Neural cell (in vitro differentiated cells): Measurements from ENCODE around the gene ZNF607. TPM values are rescaled to one million over a fixed set of nuclear protein-coding genes. Genes with fewer than 3 reads are reported as not detected.

Experiments used
- H2AFZ ChIP-seq: fragments of 200-600, 300-800 bp; sonication (generic), shearing (Covaris generic); 2 replicates; pipeline ENCODE4 v1.6.0; 2014; ENCODE audit warnings: low read depth, mild to moderate bottlenecking, antibody characterized with exemption, low read length, moderate library complexity
- H3F3A ChIP-seq: fragments of 200-600 bp; shearing (Covaris generic); 2 replicates; pipeline ENCODE4 v1.6.1; 2016; ENCODE audit warnings: mild to moderate bottlenecking, moderate library complexity, mixed read lengths, antibody characterized with exemption, low read length; ENCODE audit not compliant: insufficient read depth, poor library complexity, severe bottlenecking
- H3K27ac ChIP-seq: fragments of 200-600, 300-800 bp; sonication (generic), shearing (Covaris generic); 2 replicates; pipeline ENCODE4 v1.5.1; 2014; ENCODE audit warnings: mild to moderate bottlenecking, low read length, moderate library complexity
- H3K27me3 ChIP-seq: fragments of 300-800, 200-600 bp; sonication (generic), shearing (Covaris generic); 2 replicates; pipeline ENCODE4 v1.6.0; 2014; ENCODE audit warnings: mild to moderate bottlenecking, low read depth, low read length, moderate library complexity; ENCODE audit not compliant: insufficient read depth
- H3K36me3 ChIP-seq: fragments of 300-800, 200-600 bp; sonication (generic), shearing (Covaris generic); 2 replicates; pipeline ENCODE4 v1.5.1; 2014; ENCODE audit warnings: mild to moderate bottlenecking, antibody characterized with exemption, low read length, moderate library complexity; ENCODE audit not compliant: insufficient read depth
- H3K4me2 ChIP-seq: fragments of 300-800, 200-600 bp; sonication (generic), shearing (Covaris generic); 2 replicates; pipeline ENCODE4 v1.6.0; 2014; ENCODE audit warnings: mild to moderate bottlenecking, low read length
- H3K4me3 ChIP-seq: fragments of 300-800, 200-600 bp; sonication (generic), shearing (Covaris generic); 2 replicates; pipeline ENCODE4 v1.5.1; 2014; ENCODE audit warnings: mild to moderate bottlenecking, low read length, moderate library complexity
- H3K79me2 ChIP-seq: fragments of 200-600 bp; shearing (Covaris generic); replicated peaks from 2 replicates; pipeline ENCODE4 v1.6.0; 2014; ENCODE audit warnings: mild to moderate bottlenecking, low read length, moderate library complexity; ENCODE audit not compliant: insufficient read depth
- H3K9ac ChIP-seq: fragments of 300-800, 200-600 bp; sonication (generic), shearing (Covaris generic); 2 replicates; pipeline ENCODE4 v1.6.1; 2016; ENCODE audit warnings: mild to moderate bottlenecking, low read length, mixed read lengths
- H3K9me2 ChIP-seq: fragments of 200-600 bp; shearing (Covaris generic); 2 replicates; pipeline ENCODE4 v1.6.1; 2016; ENCODE audit warnings: mild to moderate bottlenecking, low read length, mixed read lengths; ENCODE audit not compliant: insufficient read depth
- H3K9me3 ChIP-seq: fragments of 200-600, 300-800 bp; sonication (generic), shearing (Covaris generic); 2 replicates; pipeline ENCODE4 v1.6.1; 2016; ENCODE audit warnings: mild to moderate bottlenecking, mixed run types, low read length, moderate library complexity, mixed read lengths
- H4K20me1 ChIP-seq: fragments of 200-600 bp; shearing (Covaris generic); 2 replicates; pipeline ENCODE4 v1.6.1; 2016; ENCODE audit warnings: mild to moderate bottlenecking, mixed run types; ENCODE audit not compliant: insufficient read depth
- EP300 ChIP-seq: fragments of 450-650 bp; conservative IDR thresholded peaks from 2 replicates; pipeline ENCODE4 v1.6.1; 2014; ENCODE audit warnings: antibody characterized with exemption, mild to moderate bottlenecking, moderate library complexity; ENCODE audit not compliant: poor library complexity, severe bottlenecking
- EZH2 ChIP-seq: fragments of 200-600, 300-800 bp; shearing (Covaris generic), sonication (generic); IDR thresholded peaks from 2 replicates; pipeline ENCODE4 v1.6.1; 2014; ENCODE audit warnings: antibody characterized with exemption, low read length, borderline replicate concordance, mild to moderate bottlenecking; ENCODE audit not compliant: insufficient read depth, poor library complexity, severe bottlenecking
- MXI1 ChIP-seq: fragments of 450-650 bp; conservative IDR thresholded peaks from 2 replicates; pipeline ENCODE4 v1.6.1; 2014; ENCODE audit warnings: antibody characterized with exemption, mild to moderate bottlenecking; ENCODE audit not compliant: poor library complexity, severe bottlenecking
- POLR2AphosphoS5 ChIP-seq: IDR thresholded peaks from 2 replicates; pipeline ENCODE4 v1.6.1; 2012
- RAD21 ChIP-seq: fragments of 450-650 bp; conservative IDR thresholded peaks from 2 replicates; pipeline ENCODE4 v1.6.1; 2014; ENCODE audit warnings: antibody characterized with exemption, mild to moderate bottlenecking, moderate library complexity
- REST ChIP-seq: IDR thresholded peaks from 2 replicates; pipeline ENCODE4 v1.6.1; 2012; ENCODE audit warnings: borderline replicate concordance
- SMC3 ChIP-seq: fragments of 450-650 bp; conservative IDR thresholded peaks from 2 replicates; pipeline ENCODE4 v1.6.1; 2014; ENCODE audit warnings: antibody characterized with exemption, mild to moderate bottlenecking, moderate library complexity; ENCODE audit not compliant: poor library complexity
- TAF1 ChIP-seq: IDR thresholded peaks from 2 replicates; pipeline ENCODE4 v1.6.1; 2012; ENCODE audit warnings: low read depth
- polyA plus RNA-seq: library from polyadenylated mRNA; depleted of rRNA; stranded (reverse); fragments of >200 nt; gene quantifications from 2 replicates; pipeline ENCODE4 v1.2.3, GENCODE V29; 2014
- TF ChIP-seq, protein P1 (sequence below): fragments of 450-650 bp; IDR thresholded peaks from 2 replicates; pipeline ENCODE4 v1.5.1; 2014; ENCODE audit warnings: antibody characterized with exemption, mild to moderate bottlenecking, moderate library complexity; ENCODE audit not compliant: poor library complexity, severe bottlenecking

Gene ZNF607
- polyA plus RNA-seq, 1 donor from 2014 or later: 13.4 TPM

DNA sequence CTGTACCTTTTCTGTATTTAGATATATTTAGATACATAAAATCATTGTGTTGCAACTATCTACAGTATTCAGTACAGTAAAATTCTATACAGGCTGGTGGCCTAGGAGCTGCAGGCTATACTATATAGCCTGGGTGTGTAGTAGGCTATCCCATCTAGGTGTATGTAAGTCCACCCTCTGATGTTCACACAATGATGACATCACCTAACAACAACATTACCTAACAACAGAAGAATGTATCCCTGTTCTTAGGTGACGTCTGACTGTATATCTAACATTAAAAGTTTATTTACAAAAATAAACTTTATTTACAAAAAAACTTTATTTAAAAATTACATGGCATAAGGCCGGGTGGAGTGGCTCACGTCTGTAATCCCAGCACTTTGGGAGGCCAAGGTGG, 36.0 kb downstream of the ZNF607 start:
- peaks cover 5% of the 10 kb centered on the region for H3K9me3 ChIP-seq
- peaks cover 5% of the 10 kb centered on the region for H3K36me3 ChIP-seq
- H3F3A ChIP-seq: no peaks in the 10 kb centered on the region
- no peaks in the 10 kb centered on the region for H3K79me2 ChIP-seq
- no peak overlapping the region for H3K27ac ChIP-seq
- TF ChIP-seq POLR2AphosphoS5: no peak
- TF ChIP-seq EP300: no peak
- no peak for TF ChIP-seq MXI1
- no peak for TF ChIP-seq EZH2
- TF ChIP-seq TAF1: no peak
- no peak for TF ChIP-seq REST
- no peak for TF ChIP-seq RAD21
- TF ChIP-seq SMC3: no peak
- TF ChIP-seq, protein P1, sequence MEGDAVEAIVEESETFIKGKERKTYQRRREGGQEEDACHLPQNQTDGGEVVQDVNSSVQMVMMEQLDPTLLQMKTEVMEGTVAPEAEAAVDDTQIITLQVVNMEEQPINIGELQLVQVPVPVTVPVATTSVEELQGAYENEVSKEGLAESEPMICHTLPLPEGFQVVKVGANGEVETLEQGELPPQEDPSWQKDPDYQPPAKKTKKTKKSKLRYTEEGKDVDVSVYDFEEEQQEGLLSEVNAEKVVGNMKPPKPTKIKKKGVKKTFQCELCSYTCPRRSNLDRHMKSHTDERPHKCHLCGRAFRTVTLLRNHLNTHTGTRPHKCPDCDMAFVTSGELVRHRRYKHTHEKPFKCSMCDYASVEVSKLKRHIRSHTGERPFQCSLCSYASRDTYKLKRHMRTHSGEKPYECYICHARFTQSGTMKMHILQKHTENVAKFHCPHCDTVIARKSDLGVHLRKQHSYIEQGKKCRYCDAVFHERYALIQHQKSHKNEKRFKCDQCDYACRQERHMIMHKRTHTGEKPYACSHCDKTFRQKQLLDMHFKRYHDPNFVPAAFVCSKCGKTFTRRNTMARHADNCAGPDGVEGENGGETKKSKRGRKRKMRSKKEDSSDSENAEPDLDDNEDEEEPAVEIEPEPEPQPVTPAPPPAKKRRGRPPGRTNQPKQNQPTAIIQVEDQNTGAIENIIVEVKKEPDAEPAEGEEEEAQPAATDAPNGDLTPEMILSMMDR: no peak
- H3K9ac ChIP-seq: no peak overlapping the region
- H3K9me2 ChIP-seq: no peaks in the 10 kb centered on the region
- no peak overlapping the region for H3K4me3 ChIP-seq
- no peaks in the 10 kb centered on the region for H4K20me1 ChIP-seq
- H3K27me3 ChIP-seq: no peaks in the 10 kb centered on the region
- H2AFZ ChIP-seq: no peak overlapping the region
- no peak overlapping the region for H3K4me2 ChIP-seq

- H2AFZ ChIP-seq: no peak overlapping the region
- H3K4me3 ChIP-seq: no peak overlapping the region
Observed at GRCh38 chr19:37669450-37669914, 50.1 kb downstream of the ZNF607 start.

More at GRCh38 chr19:37669450-37669914, 50.1 kb downstream of the ZNF607 start:
- Histone ChIP-seq H3K36me3 (no peaks in the 10 kb centered on the region), H4K20me1 (no peaks in the 10 kb centered on the region), H3K27me3 (no peaks in the 10 kb centered on the region), H3K4me2 (no peak overlapping the region), H3K9me2 (no peaks in the 10 kb centered on the region), H3K9me3 (peaks cover 38% of the 10 kb centered on the region), H3K79me2 (no peaks in the 10 kb centered on the region), H3K9ac (no peak overlapping the region), H3F3A (no peaks in the 10 kb centered on the region), H3K27ac (no peak overlapping the region)
- no peak for TF ChIP-seq REST
- TF ChIP-seq MXI1: no peak
- TF ChIP-seq EZH2: no peak
- no peak for TF ChIP-seq POLR2AphosphoS5
- no peak for TF ChIP-seq RAD21
- TF ChIP-seq EP300: no peak
- no peak for TF ChIP-seq SMC3
- TF ChIP-seq, protein P1: no peak
- no peak for TF ChIP-seq TAF1
